Stimulated activated CD8-positive, alpha-beta memory T cell treated with anti-CD3 and anti-CD28 coated beads, Interleukin-15, amount 100 ng/mL, for 48 hours (primary cell): ENCODE data around the gene ATP6V1E1.
"Not testable (repeated sequence)": the region's sequence is repeated elsewhere in the genome, so short reads cannot be mapped to it uniquely, and the experiment has no call there.

ENCODE experiments used
- DNase-seq, 2 donors: peaks; one replicate each; pipeline ENCODE4 v3.0.0-alpha.2; 2020; ENCODE audit warnings: low read depth in 2 of 2

Gene ATP6V1E1

GRCh38 chr22:17628406-17629172 is at the start of gene ATP6V1E1:
Gene ATP6V1E1 (minus strand): TSS chr22:17628749. CDS start chr22:17628635, 114 bp downstream.
- peak; percentile 89 to 91 for DNase-seq

GRCh38 chr22:17675584-17675983 is 47.0 kb upstream of the ATP6V1E1 start:
- DNase-seq = no peak

GRCh38 chr22:17674152-17674551 is 45.6 kb upstream of the ATP6V1E1 start:
- DNase-seq = no peak

- peak in 1 of 2 donors; percentile 4 for DNase-seq
Observed at GRCh38 chr22:17672417-17672991, 44.0 kb upstream of the ATP6V1E1 start.

- not testable (repeated sequence) for DNase-seq
Observed at GRCh38 chr22:17671521-17672092, 43.1 kb upstream of the ATP6V1E1 start.

GRCh38 chr22:17665854-17666253 is 37.3 kb upstream of the ATP6V1E1 start:
- DNase-seq = no peak

GRCh38 chr22:17665248-17665647 is 36.7 kb upstream of the ATP6V1E1 start:
- DNase-seq = no peak

GRCh38 chr22:17664414-17665055 is 36.0 kb upstream of the ATP6V1E1 start:
- DNase-seq = no peak

GRCh38 chr22:17656870-17657395 is 28.4 kb upstream of the ATP6V1E1 start:
- DNase-seq = no peak

- no peak for DNase-seq
Observed at GRCh38 chr22:17655289-17655688, 26.7 kb upstream of the ATP6V1E1 start.

- no peak for DNase-seq
Observed at GRCh38 chr22:17648569-17648968, 20.0 kb upstream of the ATP6V1E1 start.

GRCh38 chr22:17647991-17648390 is 19.4 kb upstream of the ATP6V1E1 start:
- no peak for DNase-seq

- DNase-seq = no peak
Observed at GRCh38 chr22:17647452-17647851, 18.9 kb upstream of the ATP6V1E1 start.

- DNase-seq = not testable (repeated sequence)
Observed at GRCh38 chr22:17642357-17642756, 13.8 kb upstream of the ATP6V1E1 start.

GRCh38 chr22:17641269-17641668 is 12.7 kb upstream of the ATP6V1E1 start:
- no peak for DNase-seq

- DNase-seq = no peak
Observed at GRCh38 chr22:17639247-17639741, 10.7 kb upstream of the ATP6V1E1 start.

GRCh38 chr22:17638432-17639246 is 10.1 kb upstream of the ATP6V1E1 start, which contains the start of gene BCL2L13:
Gene BCL2L13 (plus strand): TSS chr22:17638757. CDS start chr22:17655712, 16,955 bp downstream.
- DNase-seq = peak; percentile 84 to 85

GRCh38 chr22:17638182-17638431 is 9.6 kb upstream of the ATP6V1E1 start:
- DNase-seq = no peak

GRCh38 chr22:17637490-17638181 is 9.1 kb upstream of the ATP6V1E1 start:
- DNase-seq = no peak

- DNase-seq = not testable (repeated sequence)
Observed at GRCh38 chr22:17636850-17637249, 8.3 kb upstream of the ATP6V1E1 start.

GRCh38 chr22:17634696-17635095 is 6.1 kb upstream of the ATP6V1E1 start:
- no peak for DNase-seq
